Vagina (tissue), 2 donors: ENCODE measurements around the gene MAML2.

Source experiments
- POLR2A ChIP-seq, 2 donors: fragments of 450-650 bp; IDR thresholded peaks; one replicate each; pipeline ENCODE4 v1.6.1; 2017; ENCODE audit warnings: antibody characterized with exemption in 2 of 2, mild to moderate bottlenecking in 2 of 2, moderate library complexity in 2 of 2
- POLR2AphosphoS5 ChIP-seq, 2 donors: sonication (generic); formaldehyde crosslinking; IDR thresholded peaks; one replicate each; pipeline ENCODE4 v1.9.0; 2017; ENCODE audit warnings: antibody characterized with exemption in 2 of 2, mild to moderate bottlenecking in 2 of 2, low read depth in 1 of 2; ENCODE audit not compliant: insufficient read depth in 1 of 2
- TF ChIP-seq, protein P1 (sequence below), 3 experiments: fragments of 450-650 bp in 2 of 3; fragments of 200-600 bp in 1 of 3; sonication (generic) in 1 of 3; IDR thresholded peaks; one replicate each; pipeline ENCODE4 v1.5.1; 2017 to 2019; ENCODE audit warnings: antibody characterized with exemption in 3 of 3, mild to moderate bottlenecking in 2 of 3, moderate library complexity in 2 of 3

DNA sequence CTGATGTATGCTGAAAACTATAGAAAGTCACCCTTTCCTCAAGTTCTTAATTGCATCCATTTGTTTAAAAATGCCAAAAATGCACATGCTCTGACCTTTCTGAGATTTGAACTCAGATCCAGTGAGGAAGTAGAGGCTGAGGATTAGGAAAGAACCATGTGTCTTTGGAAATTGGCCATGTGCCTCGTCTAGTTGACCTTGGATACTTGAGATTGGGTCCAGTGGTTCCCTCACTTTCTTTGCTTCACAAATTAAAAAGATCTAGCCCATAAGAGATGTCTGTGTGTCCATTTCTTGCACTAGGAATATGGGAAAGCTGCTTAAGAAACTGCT, 128.3 kb downstream of the MAML2 start:
- TF ChIP-seq, protein P1, sequence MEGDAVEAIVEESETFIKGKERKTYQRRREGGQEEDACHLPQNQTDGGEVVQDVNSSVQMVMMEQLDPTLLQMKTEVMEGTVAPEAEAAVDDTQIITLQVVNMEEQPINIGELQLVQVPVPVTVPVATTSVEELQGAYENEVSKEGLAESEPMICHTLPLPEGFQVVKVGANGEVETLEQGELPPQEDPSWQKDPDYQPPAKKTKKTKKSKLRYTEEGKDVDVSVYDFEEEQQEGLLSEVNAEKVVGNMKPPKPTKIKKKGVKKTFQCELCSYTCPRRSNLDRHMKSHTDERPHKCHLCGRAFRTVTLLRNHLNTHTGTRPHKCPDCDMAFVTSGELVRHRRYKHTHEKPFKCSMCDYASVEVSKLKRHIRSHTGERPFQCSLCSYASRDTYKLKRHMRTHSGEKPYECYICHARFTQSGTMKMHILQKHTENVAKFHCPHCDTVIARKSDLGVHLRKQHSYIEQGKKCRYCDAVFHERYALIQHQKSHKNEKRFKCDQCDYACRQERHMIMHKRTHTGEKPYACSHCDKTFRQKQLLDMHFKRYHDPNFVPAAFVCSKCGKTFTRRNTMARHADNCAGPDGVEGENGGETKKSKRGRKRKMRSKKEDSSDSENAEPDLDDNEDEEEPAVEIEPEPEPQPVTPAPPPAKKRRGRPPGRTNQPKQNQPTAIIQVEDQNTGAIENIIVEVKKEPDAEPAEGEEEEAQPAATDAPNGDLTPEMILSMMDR (IDR thresholded peaks at IDR 0.05), result no peak
- no peak for TF ChIP-seq POLR2A (IDR thresholded peaks at IDR 0.05)
- no peak for TF ChIP-seq POLR2AphosphoS5 (IDR thresholded peaks at IDR 0.05; ENCODE audit: insufficient read depth in 1 of 2, low read depth in 1 of 2)
